CD4-positive, alpha-beta T cell treated with Interleukin-1 beta for 1 hour (primary cell): ENCODE results near the gene NTF4.

Experiments used
- DNase-seq, 2 donors: peaks; one replicate each; pipeline ENCODE4 v3.0.0-alpha.2; 2020 to 2022

NTF4 gene, protein sequence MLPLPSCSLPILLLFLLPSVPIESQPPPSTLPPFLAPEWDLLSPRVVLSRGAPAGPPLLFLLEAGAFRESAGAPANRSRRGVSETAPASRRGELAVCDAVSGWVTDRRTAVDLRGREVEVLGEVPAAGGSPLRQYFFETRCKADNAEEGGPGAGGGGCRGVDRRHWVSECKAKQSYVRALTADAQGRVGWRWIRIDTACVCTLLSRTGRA

DNA sequence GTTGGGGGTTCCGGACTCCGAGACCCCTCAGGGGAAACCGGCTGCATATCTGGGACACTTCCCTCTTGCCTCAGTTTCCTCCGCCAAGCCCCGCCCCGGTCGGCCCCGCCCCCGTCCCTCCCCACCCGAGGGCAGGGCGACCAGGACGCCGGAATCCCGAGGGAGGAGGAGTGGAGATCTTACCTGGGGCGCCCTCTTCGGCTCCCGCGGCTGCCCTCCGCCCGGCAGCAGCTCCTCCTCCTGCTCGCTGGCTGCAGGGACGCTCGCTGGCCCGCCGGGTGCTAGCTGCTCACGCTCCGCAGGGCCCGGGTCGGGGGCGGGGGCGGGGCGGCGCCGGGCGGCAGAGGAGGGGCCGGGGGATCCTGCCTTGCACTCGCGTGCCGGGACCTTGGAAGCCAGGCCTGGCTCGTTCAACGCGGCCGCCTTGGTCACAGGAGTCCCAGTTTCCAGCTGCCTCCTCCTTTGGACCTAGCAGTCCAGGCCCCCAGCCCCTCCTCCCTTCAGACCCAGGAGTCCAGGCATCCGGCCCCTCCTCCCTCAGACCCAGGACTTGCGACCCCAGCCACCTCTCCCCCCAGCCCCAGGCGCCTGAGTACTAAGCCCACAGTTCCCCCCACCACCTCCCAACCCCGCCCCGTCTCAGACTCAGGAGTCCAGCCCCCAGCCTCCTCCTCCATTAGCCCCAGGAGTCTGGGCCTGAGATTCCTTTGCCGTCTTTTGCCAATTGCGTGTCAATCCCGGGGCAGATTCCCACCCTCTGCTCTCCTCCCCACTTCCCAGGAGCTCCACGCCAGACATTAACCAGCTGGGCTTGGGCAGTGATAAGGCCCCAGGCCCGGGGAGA lies at the start of gene NTF4:
Gene NTF4, minus strand, starts transcription at position 51 of the 844 bp plus-strand sequence. CDS start 2,821 bp downstream, outside the sequence.
- DNase-seq: no peak

DNA sequence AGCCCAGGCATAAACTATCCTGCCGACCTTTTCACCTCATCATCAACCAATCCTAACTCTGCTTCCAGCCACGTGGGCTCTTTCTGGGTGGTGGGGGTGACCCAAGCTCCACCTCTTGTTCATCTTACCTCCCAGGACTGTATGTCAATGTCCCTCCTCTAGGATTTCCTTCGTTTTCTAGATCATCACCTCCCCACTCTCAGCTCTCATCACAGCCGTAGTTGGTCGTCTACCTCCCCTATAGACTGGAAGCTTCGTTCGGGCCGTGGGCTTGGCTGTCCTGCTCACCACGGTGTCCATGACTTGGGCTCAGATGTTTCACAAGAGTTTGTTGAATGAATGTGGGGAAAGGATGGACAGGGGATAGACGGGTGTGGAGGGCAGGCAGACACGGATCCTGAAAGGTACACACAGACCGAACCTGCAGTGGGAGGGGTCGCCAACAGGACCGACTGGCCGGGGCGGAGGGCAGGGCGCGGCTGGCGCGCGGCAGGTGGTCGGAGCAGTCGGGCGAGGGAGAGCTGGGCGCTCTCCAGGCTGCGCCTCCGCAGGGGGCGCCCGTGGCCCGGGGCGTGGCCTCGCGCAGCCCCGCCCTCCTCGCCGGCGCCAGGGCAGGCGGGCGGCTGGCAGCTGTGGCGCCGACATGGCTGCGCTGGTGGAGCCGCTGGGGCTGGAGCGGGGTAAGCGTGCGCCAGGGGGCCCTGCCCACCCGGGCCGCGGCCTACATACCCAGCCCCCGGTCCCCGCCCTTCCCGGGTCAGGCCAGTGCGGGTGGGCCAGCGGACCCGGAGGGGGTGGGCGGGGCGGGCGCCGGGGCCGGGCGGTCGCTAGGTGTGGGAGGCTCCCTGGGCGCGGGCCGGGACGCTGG lies 49.4 kb upstream of the NTF4 start, which contains the start of gene LIN7B:
Gene LIN7B, plus strand, starts transcription at position 609 of the 868 bp plus-strand sequence. Its CDS starts 35 bp downstream, at position 644.
- DNase-seq: peak; percentile 81 to 82

DNA sequence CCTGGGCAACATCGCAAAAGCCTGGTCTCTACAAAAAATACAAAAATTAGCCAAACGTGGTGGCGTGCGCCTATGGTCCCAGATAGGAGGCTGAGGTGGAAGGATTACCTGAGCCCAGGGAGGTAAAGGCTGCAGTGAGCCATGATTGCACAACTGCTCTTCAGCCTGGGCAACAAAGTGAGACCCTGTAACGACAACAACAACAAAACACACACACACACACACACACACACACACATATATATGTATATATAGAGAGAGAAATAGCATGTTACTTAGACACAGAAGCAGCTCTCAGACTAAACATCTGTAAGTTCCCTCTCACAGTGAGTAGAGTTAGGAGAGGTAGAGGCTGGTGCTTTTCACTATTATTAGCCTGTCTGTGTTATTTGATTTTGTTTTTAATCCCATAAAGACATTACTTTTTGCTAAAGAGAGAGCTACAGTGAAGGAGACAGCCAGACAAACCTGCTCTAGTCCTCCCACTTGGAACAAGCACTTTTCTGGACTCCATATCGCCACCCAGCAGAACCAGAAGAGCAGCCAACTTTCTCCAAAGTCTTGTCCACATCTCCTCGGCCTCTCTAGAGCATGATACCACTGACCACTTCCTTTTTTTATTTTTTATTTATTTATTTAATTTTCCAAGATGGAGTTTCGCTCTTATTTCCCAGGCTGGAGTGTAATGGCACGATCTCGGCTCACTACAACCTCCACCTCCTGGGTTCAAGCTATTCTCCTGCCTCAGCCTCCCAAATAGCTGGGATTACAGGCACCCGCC lies 46.8 kb upstream of the NTF4 start:
- no peak for DNase-seq

DNA sequence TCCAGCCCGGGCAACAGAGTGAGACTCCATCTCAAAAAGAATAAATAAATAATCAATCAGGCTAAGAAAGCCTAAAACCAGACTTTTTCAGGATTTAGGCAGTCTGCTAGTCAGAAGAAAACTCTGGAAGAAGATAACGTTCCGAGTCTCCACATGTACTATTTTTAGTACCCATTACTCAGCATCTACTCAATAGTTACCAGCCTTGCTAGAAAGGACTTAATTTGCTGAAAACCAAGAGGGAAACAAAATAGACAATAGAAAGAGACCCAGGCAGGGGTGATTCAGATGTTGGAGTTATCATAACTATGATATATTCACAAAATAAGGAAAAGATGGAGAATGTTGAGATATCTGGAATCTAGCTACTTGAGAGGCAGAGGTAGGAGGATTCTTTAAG lies 45.9 kb upstream of the NTF4 start:
- no peak for DNase-seq

DNA sequence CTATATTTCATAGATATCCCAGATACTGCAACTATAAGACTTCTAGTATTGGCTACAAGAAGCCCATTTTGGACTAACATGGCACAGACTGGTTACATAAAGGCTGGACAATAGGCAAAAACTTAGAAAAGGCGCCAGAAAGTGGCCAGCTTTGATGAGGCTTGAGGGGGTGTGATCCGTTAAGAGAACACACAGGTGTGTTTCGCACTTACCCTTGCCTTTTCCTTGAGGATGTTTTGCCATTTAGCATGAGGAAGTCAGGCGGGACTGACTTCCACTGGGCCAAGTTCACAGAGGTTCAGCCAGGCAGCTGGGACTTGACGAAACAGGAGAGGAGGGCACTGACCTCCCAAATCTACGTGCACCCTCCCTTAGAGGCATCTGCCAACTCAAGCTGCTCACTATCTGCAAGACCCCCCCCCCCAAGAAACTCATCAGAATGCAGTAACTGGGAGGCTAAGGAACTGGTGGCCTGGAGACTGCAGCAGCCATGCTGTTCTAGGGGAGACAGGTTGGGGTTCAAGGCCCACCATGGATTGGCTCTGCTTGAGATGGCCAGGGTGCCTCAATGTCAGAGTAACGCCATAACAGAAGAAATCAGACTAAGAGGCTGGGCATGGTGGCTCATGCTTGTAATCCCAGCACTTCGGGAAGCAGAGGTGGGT lies 45.1 kb upstream of the NTF4 start:
- no peak for DNase-seq

DNA sequence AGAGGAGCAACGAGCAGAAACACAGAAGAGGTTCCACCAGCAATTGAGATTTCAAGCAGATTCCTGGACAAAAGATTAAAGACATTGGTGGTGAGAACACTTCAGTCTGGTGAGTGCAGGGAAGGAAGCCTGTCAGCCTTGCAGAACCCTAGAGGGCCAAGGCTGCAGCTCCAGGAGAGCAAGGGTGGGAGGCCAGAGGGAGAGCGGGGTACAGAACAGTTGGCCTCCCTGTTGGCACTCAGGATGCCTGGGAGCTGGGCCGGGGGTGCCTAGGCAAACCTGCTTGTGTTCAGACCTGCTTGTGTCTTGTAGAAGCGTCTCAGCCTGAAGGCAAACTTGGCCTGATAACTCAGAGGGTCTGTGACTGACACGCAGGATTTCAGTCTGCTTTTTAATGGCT lies 44.4 kb upstream of the NTF4 start:
- no peak for DNase-seq

DNA sequence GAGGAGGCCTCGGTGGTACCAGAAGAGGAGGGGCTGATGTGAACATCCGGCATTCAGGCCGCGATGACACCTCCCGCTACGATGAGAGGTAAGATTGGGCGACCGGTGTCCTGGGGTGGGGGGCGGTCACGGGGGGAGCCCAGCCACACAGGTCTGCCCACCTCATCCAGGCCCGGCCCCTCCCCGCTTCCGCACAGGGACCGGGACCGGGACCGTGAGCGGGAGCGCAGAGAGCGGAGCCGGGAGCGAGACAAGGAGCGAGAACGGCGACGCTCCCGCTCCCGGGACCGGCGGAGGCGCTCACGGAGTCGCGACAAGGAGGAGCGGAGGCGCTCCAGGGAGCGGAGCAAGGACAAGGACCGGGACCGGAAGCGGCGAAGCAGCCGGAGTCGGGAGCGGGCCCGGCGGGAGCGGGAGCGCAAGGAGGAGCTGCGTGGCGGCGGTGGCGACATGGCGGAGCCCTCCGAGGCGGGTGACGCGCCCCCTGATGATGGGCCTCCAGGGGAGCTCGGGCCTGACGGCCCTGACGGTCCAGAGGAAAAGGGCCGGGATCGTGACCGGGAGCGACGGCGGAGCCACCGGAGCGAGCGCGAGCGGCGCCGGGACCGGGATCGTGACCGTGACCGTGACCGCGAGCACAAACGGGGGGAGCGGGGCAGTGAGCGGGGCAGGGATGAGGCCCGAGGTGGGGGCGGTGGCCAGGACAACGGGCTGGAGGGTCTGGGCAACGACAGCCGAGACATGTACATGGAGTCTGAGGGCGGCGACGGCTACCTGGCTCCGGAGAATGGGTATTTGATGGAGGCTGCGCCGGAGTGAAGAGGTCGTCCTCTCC lies 43.2 kb upstream of the NTF4 start:
- DNase-seq: no peak

DNA sequence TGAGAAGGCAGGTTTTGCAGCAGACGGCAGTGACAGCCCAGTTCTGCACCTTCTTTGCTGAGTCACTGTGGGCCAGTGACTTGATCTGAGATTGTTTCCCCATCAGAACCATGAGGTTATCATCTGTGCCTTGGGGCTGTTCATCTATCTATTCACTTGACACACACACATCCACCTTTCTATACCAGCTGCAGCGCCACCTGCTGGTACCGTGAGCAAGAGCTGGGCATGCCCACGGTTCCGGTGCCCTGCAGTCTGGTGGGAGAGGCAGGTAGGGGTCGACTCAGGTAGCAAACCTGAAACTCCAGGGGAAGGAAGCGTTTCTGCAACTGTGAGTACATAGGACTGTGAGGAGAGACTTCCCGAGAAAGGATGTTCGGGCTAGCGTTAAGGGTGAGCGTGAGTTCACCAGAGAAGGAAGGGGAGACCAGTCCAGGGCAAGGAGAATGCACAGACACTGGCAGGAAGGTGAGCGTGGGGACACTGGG lies 42.1 kb upstream of the NTF4 start:
- DNase-seq: peak; percentile 62 to 70

DNA sequence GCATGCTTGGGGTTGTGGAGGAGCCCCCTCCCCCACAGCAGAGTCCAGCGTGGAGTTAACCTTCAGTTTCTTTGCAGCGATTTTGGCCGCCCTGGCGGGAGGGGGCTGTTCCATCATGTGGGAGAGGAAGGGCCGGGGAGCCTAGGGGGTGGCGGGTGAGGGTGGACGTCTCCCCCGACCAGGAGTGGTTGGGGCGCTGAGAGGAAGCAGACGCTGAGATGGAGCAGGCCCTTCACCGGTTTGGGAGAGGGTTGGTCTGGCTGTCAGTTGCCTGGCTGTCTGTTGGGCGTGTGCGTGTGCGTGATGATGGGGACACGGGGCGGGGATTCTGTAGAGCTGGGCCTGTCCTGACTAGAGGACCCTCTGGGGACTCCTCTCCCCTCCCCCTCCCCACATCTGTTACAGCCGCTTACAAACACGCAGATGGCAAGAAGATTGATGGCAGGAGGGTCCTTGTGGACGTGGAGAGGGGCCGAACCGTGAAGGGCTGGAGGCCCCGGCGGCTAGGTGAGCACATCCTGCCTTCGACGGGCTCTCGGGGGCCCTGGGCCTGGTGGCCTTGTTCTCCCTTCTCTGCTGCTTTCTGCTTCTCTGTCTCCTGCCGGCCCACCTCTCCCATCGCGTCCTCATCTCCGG lies 39.7 kb upstream of the NTF4 start:
- DNase-seq: no peak

DNA sequence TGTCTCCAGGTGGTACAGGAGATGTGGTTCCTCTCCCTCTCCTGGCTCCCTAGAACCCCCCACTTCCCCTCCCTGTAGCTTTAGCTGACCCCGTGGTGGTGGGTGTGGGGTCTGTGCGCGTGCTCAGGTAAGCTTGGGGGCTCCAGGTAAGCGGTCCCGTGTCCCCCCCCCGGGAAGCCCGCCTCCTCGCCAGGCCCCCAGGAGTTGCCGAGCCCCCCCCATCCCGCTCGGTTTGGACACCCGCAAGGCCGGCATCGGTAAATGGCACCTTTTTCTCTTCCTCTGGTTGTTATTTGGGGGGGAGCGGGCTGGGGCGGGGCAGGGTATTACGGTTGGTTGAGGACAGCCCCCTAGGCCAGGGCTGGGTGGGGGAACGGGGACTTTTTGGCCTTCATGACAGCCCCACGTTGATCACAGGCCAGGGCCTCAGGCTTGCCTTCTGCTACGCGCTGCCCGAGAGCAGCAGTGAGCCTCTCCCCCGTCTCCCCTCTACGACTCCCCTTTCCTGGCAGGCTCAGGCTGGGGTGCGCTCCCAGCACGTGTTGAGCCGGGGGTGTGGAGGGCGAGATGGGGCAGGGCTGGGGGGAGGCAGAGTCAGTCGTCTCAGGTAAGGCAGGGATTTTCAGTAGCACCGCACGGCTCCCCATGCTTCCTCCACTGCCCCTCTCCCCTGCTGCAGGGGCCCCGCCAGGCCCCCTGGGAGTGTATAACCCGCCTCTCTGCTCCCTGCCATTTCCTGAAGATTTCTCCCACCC lies 38.9 kb upstream of the NTF4 start:
- DNase-seq: no peak

DNA sequence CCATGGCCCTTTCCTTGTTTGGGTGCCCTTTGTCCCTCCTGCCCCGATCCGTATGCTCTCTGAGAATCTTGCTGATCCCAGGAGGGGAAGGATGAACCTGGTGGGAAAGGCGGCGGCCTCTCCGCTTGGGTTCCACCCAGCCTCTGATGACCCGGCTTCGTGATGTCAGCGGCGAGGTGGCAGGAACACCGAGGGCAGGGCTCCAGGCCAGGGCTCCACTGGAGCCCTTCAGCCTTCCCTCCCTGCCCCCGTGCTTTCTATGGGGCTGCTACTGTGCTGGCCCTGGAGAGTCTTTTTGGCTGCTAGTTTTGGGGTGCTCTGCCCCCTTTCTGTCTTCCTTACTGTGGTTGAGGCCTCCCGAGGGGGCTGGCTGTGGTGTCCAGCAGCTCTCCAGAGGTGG lies 37.7 kb upstream of the NTF4 start:
- no peak for DNase-seq

DNA sequence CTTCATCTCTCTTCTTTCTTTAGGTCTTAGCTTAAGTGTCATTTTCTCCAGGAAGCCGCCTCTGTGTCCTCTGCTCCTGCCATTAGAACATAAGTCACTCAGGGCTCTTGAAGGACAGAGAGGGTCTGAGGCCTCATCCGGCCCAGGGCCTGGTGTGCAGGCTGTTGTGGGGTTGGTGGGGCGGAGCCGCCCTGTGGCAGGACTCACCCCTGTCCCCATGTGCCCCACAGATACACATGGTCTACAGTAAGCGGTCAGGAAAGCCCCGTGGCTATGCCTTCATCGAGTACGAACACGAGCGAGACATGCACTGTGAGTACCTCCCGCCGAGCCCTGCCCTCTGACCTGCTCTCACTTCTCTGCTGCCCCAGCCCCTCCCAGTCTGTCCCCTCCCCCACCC lies 36.5 kb upstream of the NTF4 start:
- DNase-seq: no peak

DNA sequence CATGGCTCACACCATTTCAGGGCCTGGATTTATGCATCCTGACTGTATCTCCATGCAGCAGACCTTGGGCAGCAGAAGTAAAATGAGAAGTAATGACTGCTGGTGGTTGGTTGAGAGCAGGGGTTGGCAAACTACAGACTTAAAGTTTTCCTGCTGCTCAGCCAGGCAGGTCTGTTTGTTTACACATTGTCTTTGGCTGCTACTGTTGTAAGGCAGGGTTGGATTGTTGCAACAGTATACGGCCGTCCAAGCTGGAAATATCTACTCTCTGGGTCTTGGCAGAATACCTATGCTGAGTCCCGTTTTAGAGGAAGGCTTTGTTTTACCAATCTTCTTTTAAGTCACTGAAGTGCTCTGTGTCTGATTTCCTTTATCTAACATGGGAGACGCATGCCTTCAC lies 34.2 kb upstream of the NTF4 start:
- DNase-seq: no peak

DNA sequence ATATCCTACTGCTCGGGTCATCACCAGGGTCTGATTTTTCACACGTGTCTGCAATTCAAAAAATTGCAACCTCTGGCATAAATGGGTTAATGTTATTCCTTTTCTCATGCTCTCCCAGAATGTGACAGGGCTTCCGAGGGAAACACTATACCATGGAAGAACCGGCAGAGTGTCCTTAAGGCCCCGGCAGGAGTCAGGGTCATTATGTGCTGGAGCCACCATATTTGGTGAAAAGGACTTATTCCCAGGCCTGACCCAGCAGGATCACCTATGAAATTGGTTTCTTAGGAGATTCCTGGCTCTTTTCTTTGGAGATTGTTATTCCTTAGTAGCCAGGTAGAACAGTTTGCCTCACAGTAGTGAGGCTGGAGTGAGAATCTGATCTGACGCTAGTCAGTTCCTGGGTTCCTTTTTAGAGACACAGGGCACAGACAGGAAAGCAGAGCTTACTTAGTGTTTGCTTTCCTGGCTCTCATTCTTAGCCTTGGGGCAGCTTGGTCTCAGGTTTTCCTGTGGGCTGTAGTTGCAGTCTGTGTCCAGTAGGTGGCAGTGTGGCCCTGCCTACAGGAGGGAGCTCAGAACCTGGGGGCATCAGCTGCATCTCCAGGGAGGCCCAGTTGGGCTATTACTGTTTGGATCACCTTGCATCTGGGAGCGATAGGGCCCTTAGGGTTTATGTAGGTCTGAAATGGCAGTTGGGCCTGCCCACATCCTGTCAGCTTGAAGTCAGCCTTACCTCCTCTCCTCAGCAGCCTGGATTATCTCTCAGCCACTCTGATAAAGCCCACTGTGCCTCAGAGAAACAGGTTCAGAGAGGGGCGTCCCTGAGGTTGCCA lies 33.1 kb upstream of the NTF4 start:
- peak; percentile 78 to 85 for DNase-seq

DNA sequence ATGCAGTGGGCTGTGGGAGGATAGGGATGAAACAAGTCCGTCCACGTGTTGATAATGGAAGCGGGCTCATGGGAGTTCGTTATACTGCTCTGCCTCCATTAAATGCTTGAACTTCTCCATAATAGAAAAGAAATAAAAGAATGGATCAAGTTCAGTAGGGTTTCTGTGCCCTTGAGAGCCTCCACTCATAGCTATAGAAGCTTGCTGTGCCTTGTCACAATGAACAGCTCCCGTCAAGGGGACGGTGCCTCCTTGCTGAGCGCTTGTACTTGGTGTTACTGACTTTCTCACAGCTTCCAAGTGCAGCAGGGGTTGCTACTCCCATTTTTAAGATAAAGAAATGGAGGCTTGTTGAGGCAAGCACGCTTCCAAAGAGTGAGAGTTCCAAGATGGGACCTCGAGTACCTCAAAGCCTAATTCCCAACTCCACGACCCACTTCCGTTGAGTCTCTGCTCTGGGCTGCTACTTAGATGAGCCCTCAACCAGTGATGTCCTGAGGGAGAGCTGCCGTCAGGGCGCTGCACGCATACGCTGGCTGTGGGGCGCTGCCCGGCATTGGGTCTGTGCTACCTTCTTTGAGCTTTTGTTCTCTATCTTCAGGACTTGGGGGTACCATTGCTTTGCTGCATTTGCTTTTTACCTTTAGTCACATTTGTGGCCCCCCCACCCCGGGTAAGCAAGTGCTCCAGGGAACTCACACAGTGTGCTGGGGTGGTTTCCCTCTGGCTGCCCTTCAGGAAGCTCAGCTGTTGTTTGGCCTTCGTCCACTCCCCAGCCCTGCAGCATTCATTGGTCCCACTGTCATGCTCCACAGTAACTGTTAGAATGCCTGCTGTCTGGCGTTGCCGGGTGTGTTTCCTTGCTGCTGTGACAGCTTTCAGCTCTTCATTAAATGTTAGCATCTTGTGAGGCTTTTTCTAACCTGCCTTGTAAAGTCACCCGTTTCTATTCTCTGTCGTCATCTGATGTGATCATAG lies 30.2 kb upstream of the NTF4 start:
- no peak for DNase-seq

DNA sequence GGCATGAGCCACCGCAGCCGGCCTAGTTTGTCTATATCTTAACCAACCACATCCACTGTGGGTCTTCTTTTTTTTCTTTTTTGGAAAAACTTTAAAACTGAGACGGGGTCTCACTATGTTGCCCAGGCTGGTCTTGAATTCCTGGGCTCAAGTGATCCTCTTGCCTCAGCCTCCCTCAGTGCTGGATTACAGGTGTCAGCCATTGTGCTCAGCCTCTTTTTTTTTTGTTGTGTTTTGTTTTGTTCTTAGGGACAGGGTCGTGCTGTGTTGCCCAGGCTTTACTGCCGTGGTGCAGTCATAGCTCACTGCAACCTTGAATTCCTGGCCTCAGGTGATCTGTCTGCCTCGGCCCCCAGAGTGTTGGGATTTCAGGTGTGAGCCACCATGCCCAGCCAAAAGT lies 28.1 kb upstream of the NTF4 start:
- DNase-seq: no peak

DNA sequence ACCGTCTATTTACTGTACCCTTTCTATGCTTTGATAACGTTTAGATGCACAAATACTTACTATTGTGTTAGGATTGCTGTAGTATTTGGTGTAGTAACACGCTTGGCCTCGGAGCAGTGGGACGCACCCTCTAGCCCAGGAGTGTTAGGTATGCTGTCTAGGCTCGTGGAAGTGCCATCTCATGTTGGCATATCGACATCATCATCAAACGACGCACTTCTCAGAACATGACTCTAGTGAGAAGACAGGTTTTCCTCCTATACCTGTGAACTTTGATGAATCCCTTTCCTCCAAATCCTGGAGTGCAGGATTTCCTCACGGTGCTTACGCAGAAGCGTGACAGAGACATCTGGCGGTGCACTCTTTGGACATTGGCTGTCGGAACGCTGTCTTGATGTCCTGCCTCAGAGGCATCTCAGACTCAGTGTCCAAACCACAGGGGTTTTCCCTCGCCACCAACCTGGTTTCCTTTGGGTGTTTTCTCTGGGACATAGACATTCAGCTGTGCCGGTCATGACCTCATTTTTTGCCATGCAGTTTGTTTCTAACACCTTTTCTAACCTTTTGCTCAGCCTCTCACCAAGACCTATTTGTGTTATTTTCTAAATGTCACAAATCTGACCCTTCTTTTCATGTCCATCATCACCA lies 26.9 kb upstream of the NTF4 start:
- DNase-seq: no peak
